HCEC 1CT (cell line): ENCODE results near the gene SPATA17.
A peak's percentile ranks its signal among the peaks of the same experiment; 100 is the strongest.
"Not testable (repeated sequence)": the region's sequence is repeated elsewhere in the genome, so short reads cannot be mapped to it uniquely, and the experiment has no call there.

ENCODE experiments used
- DNase-seq: peaks from one replicate; pipeline ENCODE4 v3.0.0-alpha.2; 2017

SPATA17 gene, protein sequence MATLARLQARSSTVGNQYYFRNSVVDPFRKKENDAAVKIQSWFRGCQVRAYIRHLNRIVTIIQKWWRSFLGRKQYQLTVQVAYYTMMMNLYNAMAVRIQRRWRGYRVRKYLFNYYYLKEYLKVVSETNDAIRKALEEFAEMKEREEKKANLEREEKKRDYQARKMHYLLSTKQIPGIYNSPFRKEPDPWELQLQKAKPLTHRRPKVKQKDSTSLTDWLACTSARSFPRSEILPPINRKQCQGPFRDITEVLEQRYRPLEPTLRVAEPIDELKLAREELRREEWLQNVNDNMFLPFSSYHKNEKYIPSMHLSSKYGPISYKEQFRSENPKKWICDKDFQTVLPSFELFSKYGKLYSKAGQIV

DNA sequence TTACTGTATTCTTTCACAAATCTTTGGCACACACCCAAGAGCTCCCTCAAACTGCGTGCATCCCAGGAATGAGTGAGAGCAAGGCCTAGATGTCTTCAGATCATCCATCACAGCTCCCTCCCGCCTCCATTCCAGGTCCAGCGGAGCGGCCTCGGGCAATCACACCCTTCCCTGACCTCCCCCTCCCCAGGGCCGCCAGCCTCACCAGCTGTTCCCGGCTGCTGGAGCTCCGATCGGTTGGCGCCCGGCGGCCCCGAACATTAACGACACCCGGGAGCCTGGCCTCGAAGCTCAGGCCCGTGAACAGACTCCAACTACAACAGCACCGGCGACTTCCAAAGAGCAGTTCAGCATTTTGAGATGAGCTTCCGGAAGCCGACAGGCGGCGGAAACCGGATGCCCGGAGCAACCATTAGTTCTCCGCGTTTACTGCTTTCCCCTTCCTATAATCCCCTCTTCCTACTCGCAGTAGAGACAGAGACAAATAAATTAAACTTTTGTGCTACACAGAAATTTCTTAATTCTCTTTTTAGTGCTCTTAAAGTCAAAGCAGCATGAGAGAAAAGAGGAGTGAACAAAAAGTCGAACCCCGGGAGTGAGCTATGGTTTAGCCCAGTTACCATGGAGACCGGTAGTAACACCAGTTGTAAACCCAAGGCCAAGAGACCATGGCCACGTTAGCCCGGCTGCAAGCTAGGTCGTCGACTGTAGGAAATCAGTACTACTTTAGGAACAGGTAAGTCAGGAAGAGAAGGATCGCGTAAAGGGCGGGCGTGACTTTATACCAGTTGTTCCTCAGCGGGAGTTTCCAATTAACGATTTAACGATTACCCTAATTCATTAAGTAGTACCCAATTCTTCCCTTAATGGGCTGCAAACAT is at the start of gene SPATA17, which contains the start of gene GPATCH2:
Gene SPATA17 (plus strand): TSS at position 634 of the 881 bp plus-strand sequence. CDS start 35 bp downstream, at position 669.
Gene GPATCH2 (minus strand): TSS at position 380 of the 881 bp plus-strand sequence. CDS start 119 bp downstream, at position 261.
- peak; percentile 90 for DNase-seq

DNA sequence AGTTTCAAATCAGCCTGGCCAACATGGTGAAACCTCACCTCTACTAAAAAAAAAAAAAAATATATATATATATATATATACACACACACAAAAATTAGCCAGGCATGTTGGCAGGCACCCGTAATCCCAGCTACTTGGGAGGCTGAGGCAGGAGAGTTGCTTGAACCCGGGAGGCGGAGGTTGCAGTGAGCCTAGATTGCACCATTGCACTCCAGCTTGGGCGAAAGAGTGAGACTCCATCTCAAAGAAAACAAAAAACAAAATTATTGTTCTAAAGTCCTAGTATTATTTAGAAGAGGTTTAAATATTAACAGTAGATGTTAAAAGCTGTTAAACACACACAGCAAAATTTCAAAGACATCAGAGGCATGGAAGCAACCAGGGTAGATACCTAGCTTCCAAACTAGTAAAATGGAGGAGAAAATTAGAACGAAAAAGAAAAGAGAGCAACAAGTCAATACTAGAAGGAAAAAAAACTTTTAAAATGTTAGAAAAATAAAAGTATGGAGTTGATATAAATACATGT is 46.8 kb upstream of the SPATA17 start:
- DNase-seq, result not testable (repeated sequence)

DNA sequence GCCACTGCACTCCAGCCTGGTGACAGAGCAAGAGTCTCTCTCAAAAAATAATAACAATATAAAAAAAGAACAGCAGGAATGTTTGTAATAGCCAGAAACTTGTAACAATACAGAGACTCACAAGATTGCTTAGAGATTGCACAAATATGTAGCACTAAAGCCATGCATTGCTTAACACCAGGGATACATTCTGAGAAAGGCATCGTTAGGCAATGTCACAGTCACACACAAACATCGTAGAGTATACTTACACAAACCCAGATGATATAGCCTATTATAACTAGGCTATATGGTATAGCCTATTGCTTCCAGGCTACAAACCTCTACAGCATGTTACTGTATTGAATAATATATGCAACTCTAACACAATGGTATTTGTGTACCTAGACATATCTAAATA is 45.6 kb upstream of the SPATA17 start:
- peak; percentile 8 for DNase-seq

DNA sequence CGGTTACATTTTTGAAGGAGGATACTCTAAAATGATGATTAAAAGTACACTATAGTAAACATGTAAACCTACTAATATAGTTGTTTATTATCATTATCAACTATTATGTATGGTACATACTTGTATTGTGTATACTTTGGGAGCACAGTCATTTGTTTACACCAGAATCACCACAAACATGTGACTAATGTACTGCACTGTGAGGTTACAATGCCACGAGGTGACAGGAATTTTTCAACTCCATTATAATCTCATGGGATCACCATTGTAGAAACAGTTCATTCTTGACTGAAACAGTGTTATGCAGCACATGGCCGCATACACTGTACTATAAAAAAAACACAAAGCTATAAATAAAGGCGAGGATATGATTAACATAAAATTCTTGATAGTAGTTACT is 44.6 kb upstream of the SPATA17 start:
- DNase-seq, result peak; percentile 64

DNA sequence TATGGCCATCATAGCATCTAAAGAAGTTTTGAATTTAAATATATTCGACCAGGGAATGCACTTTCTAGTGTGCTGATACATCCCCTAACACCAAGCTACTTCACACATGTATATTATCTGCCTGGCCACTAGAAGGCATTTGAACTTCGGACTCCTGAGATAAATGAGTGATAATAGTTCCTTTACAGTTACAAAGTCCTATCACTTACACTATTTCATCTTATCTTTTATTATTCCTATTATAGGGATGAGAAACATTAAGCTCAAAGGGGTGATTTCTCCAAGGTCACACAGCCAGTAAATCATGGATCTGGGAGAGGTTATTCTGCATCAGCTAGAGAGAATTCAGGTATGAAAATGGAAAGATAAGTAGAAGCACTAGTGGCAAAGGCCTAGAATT is 40.5 kb upstream of the SPATA17 start:
- DNase-seq, result no peak

DNA sequence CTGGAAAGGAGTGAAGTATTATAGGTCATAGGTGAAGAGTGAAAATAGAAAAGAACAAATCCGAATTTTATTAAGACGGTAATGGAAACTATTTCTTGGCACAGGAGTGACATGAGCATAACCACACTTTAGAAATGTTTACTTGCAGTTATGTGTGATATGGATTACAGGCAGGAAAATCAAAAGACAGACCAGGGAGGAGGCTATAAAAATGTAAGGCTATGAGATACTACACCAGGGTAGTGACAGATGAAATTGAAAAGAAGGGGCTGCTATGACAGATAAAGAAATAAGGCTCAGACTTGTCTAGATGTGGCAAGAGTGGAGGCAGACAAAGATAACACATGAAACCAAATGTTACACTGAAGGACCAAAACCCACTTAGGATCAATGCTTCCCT is 32.0 kb upstream of the SPATA17 start:
- DNase-seq, result no peak

DNA sequence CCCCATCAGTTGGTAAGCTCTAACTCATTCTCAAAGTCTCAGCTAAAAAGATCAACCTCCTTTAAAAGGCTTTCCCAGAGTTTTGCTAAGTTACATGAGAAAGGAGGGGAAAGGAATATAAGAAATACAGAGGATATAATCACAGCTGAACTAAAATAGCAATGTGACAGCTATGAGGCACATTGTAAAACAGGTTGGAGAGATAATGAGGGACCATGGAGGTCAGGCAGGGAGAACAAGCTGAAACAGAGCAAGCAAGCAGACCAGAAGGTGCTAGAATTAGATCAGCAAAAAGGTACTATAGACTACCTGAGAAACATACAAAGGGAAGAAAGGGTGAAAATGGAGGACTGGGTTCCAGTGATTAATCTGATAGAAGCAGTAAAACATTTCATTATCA is 28.8 kb upstream of the SPATA17 start:
- DNase-seq, result no peak

DNA sequence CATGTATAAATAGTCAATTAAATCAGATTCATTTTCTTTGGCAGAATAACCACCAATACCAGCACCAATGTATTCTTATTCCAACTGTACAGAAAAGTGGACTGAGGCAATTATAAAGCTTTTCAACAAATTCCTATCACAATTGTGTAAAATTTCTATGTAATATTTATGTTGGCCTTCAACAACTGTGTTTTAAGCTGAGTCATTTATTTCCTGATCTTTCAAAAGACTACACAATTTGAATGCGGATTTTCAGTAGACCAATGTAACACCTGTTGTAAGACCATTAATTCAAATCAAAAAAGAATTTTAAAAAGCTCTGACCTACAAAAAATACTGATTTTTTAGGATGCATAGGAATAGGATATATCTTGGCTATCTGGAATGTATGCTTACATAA is 25.8 kb upstream of the SPATA17 start:
- no peak for DNase-seq

DNA sequence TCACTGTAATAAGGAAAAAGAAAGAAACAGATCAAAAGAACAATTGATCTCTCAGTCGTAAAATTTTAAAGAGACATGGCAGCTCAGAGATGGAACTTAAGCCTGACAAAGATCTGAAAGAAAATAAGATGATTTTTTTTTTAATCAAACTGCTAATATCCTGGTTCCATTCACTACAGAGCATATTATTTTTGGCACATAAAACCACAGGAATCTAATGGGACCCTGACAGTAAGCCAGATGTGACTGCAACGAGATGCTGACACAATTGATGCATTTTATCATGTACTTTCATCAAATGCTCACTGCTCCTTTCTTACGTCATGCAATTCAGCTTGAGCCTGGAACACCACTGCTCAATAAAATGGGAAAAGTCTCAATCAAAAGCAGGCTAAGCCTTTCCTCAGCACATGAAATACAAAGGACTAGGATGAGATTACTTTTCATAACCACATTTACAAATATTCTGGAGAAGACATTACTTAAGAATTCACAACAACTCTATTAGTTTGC is 16.9 kb upstream of the SPATA17 start:
- DNase-seq, result no peak

DNA sequence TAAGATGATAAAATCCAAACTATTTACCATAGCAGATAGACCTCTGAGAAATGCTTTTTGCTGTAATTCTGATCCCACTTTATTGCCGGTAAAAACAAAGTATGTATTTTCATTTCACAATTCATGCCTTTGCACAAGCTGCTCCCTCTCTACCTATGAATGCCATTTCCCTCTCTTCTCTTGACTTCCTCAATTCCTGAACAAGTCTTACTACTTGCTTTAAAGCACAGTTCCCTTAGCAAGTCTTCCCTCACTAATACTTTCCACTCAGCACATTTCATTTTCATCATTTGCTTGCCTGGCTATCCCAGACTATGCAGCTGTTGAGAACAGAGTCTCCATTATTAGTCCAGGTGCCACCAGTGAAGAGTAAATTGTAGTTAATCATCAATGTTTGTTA is 14.0 kb upstream of the SPATA17 start:
- DNase-seq, result no peak

DNA sequence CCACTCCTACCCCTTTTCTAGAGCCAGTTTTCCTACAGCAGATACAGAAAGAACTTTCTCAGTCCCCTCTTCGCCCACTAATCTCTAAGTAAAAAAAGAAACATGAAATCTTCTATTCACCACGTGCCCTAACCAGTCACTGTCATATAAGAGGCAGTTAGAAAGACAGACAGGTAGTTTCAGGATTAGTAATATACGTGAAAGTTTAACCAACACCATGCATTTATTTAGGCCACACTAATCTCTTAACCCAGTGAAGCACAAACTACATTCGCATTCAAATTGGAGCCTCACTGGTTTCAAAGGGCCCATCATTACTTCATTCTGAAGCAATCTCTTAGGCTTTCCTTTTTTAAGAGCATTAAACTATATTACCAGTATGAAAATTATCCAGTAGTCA is 10.3 kb upstream of the SPATA17 start:
- no peak for DNase-seq

DNA sequence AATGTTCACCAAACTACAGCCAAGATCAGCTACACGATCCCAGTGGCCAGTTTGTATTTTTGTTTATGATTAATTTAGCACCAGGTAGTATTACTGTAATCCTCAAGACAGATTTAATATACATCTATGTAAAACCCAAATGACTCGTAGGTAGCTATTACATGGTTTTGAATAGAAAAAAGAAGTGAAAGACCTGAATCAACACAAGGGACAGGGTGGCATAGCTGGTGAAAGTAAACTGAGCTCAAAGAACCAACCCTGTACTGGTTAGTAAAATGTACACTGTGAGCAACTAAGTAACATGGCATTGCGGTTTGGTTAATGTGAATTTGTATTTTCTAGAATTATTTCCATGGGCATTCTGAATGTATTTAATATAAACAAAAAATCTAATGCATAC is 9.1 kb upstream of the SPATA17 start:
- DNase-seq, result no peak

DNA sequence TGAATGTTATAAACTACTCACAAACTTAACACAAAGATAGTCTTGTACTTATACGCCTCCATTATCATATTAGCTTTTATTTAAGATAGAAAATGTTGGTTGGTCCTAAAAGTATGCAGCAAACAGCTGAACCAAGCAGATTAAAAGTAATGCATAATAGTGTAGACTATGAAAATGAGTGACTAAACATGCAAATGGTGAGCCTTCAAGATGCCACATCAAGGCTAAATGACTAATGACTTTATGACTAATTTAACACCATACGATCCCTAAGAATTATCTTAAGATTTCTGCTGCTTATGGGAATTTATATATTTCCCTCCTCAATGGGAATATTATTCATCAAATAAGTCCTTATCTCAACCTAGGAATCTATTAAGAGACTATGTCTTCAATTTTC is 4.8 kb upstream of the SPATA17 start:
- DNase-seq, result peak; percentile 14

DNA sequence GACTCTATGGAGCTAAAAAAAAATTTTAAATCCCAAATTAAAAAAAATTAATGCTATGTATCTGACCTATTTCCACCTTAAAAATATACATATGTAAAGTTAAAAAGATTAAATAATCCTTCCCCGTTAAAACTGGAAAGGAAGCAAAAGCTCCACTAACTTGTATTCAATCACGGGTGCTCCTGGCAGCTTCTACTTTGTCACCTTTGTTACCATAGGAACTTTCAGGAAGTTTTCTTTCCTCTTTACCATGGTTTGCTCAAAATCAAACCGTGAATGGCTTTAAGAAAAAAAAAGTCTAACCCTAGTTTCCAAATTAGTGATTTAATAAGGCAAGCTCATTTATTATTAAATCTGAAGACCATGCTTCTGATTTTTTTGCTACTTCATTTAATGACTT is 3.7 kb upstream of the SPATA17 start:
- DNase-seq, result no peak

DNA sequence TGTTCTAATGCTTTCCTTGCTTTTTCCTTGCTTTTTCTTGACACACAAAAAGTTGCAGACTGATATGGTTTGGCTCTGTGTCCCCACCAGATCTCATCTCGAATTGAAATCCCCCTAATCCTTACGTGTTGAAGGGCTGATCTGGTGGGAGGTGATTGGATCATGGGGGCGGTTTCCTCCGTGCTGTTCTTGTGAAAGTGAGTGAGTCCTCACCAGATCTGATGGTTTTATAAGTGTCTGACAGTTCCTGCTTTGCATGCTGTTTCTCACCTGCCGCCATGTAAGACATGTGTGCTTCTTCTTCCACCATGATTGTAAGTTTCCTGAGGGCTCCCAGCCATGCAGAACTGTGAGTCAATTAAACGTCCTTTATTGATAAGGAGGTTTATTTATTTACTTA is 11.3 kb downstream of the SPATA17 start:
- DNase-seq, result no peak

DNA sequence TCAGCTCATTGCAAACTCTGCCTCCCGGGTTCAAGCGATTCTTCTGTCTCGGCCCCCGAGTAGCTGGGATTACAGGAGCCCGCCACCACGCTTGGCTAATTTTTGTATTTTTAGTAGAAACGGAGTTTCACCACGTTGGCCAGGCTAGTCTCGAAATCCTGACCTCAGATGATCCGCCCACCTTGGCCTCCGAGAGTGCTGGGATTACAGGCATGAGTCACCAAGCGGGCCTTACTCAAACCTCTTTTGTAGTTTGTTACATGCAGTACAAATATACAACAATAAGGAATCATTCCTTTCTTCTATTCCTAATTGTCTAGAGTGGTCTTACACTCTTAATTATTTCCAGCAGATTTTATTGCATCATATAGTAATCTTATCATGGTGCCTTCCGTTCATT is 16.6 kb downstream of the SPATA17 start:
- DNase-seq, result no peak

DNA sequence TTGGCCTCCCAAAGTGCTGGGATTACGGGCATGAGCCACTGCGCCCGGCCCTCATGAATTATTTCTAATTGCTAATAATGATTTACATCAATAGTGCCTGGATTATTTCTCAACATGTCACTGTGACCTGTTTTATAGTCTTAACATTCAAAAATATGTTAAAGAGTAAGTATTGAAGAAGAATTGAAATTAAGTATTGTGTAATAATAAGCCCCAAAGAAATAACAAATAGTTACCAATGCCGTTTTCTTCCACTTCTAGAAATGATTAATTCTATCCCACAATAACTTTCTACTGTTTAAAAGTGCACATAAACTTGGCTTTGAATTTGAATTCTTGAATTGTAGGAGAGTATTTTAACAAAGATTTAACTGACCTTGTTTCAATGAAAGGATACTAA is 19.5 kb downstream of the SPATA17 start:
- DNase-seq, result no peak

DNA sequence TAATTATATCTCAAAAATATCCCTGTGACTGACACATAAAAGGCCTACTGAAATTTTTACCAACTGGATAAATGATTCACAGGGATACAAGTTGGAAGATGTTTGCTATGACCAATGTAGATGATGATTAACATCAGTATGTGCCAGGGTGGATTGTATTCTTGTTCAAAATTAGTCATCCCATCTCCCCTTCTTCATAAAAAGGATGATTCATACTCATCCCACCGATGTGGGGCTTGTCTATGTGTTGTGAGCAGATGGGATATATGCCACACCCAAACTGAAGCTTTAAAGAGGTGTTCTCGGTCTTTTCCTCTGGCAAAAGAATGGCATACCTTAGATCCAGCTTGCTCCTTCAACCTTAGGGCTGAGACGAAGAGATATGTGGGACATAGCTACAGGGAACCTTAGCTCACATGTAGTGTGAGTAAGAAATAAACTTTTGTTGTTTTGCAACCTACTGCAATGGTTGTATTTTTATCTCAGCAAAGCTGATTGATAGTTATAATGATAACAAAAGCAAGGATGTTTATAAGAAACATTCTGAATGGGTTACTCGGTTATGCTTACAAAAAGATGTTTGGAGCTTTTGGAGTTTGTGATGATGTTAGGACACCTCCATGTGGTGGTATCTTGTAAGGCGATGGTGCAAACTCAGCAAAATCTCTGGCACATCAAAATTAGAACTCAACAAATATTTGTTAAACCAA is 29.4 kb downstream of the SPATA17 start:
- peak; percentile 90 for DNase-seq

DNA sequence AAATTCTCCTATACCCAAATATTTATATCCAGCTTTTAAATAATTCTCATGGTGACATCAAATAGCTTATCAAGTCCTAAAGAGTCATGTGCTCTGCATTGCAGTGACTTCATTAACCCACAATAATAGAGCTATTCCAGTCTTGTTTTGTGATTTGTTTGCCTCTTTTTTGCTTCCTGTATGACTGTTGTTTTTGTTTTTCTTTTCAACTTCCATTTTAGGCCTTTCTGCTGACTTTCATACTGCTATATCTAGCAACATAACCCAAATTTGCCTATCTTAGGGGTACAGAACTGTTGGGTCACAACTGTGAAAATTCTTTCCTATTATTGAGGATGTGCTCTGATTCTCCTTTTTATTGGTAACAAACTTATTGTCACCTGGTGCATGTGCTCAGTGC is 30.3 kb downstream of the SPATA17 start:
- DNase-seq, result no peak

DNA sequence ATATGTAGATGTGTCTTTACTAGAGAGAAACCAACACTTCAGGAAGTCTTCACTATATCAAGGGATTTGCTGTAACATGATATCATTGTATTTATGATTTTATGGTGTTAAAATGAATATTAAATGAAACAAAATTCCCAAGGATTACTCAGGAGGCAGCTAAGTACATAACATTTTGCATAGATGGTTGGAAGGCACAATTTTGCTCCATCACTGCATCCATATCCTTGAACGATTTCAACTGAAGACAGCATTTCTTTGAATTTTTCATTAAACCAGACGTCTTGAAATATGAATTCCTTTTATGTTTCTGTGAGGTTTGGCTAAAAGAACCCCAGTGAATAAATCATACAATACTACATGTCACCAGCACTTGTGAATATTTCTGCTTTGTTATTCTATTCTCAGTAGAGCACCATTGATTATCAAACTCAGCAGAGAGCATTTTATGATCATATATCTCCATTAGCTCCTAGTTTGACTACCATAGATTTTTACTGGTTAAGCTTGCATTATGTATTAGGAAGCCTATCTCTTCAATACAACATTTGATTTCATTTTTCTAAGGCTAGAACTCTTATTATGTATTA is 37.3 kb downstream of the SPATA17 start:
- no peak for DNase-seq

DNA sequence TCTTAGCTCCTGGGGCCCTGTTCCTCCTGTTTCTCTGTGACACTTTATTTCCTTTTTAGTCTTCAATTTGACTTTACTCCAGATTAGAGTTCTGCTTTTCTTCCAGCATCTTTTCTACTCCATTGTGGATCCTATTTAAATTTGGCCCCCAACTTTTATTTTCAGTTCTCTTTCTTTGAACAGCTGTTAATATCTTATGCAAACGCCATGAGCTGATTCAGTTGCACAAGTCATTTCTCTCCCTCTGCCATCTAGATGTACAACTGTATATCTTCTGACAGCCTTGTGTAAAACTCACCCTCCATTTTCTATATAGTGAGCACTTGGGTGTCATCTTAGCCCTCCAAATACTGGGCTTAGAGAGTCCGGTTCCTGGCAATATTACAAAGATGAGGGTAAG is 42.2 kb downstream of the SPATA17 start:
- no peak for DNase-seq

DNA sequence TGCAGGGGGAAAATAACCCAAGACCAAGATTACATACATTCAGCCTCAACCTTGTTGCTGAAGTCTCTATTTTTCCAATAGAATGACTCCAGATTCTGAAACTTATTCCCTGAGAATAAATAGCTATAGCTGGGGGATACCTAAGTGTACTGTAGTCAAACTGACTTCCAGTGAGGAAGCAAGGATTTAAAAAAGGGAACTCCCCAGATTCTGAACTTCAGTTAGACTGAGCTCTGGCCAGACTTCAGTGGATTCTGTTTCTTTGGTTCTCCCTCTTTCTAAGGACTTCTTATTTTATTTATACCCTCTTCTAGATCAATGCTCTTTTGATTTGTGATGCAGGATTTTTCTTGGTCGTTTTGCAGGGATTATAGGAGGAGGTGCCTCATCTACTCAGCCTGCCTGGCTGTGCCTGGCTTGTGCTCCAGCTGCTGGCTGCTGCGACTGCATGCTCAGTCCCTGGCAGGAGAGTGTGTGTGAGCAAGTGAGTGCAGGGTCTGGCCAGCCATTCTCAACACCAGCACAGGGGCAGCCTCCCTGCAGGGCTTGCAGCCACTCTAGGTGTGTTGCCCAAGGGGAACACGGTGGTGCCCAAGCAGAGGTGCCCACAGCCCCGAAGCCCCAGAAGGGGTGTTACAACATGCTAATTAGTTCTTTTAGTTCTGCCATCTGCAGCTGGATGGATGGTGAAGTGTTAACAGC is 43.0 kb downstream of the SPATA17 start:
- DNase-seq, result no peak
